SK-N-SH (cell line): ENCODE measurements around the gene WT1. TPM values are rescaled to one million over a fixed set of nuclear protein-coding genes. Genes with fewer than 3 reads are reported as not detected.

Source experiments
- CTCF ChIA-PET: fragments of 300-600, 350-600 bp; formaldehyde crosslinking; extraction: SDS; loops from one replicate; lab custom pipeline; 2021; lab: Yijun Ruan, JAX
- POLR2A ChIA-PET: fragments of 350-600 bp; sonication (Branson Sonifier 250); formaldehyde crosslinking; extraction: SDS; loops from one replicate; lab custom pipeline; 2020; ENCODE audit warnings: antibody characterized with exemption, inconsistent platforms; lab: Yijun Ruan, JAX
- DNase-seq: peaks from one replicate; pipeline ENCODE4 v3.0.0; 2012
- H2AFZ ChIP-seq: fragments of 200-600 bp; sonication (generic); 2 replicates; pipeline ENCODE4 v1.8.1; 2016; ENCODE audit warnings: antibody characterized with exemption, mild to moderate bottlenecking, low read depth
- H3F3A ChIP-seq: fragments of 200-600 bp; sonication (generic); replicated peaks from 2 replicates; pipeline ENCODE3; 2016; ENCODE audit warnings: antibody characterized with exemption, mild to moderate bottlenecking; ENCODE audit not compliant: insufficient read depth
- H3K27ac ChIP-seq, 2 experiments: fragments of 200-500 bp in 1 of 2; fragments of 200-600 bp in 1 of 2; sonication (Bioruptor generic) in 1 of 2; sonication (generic), shearing (Covaris generic) in 1 of 2; 2 replicates each; pipeline versions ENCODE4 v1.5.1 to v1.6.1; 2014 to 2016; ENCODE audit warnings: low read depth in 2 of 2, inconsistent platforms in 1 of 2, low read length in 1 of 2, mild to moderate bottlenecking in 1 of 2, mixed read lengths in 1 of 2
- H3K27me3 ChIP-seq: fragments of 200-600 bp; sonication (generic), shearing (Covaris generic); 2 replicates; pipeline ENCODE4 v1.6.1; 2016; ENCODE audit warnings: mixed run types; ENCODE audit not compliant: insufficient read depth
- H3K36me3 ChIP-seq, 2 experiments: fragments of 200-500 bp in 1 of 2; fragments of 200-600 bp in 1 of 2; sonication (Bioruptor generic) in 1 of 2; sonication (generic) in 1 of 2; replicated peaks in 1 of 2; 2 replicates each; pipeline versions ENCODE3 to v1.5.1; 2014 to 2016; ENCODE audit warnings: low read length in 1 of 2, mild to moderate bottlenecking in 1 of 2; ENCODE audit not compliant: insufficient read depth in 2 of 2, control insufficient read depth in 1 of 2
- H3K4me1 ChIP-seq, 2 experiments: fragments of 200-500 bp in 1 of 2; fragments of 200-600 bp in 1 of 2; sonication (Bioruptor generic) in 1 of 2; sonication (generic), shearing (Covaris generic) in 1 of 2; 2 replicates each; pipeline versions ENCODE4 v1.5.1 to v1.6.1; 2014 to 2016; ENCODE audit warnings: low read depth in 1 of 2, low read length in 1 of 2, mixed run types in 1 of 2; ENCODE audit not compliant: insufficient read depth in 2 of 2, control insufficient read depth in 1 of 2
- H3K4me2 ChIP-seq: fragments of 200-600 bp; sonication (generic), shearing (Covaris generic); 2 replicates; pipeline ENCODE4 v1.6.1; 2017; ENCODE audit warnings: mixed run types
- H3K4me3 ChIP-seq, 2 experiments: fragments of 200-500 bp in 1 of 2; fragments of 200-600 bp in 1 of 2; sonication (Bioruptor generic) in 1 of 2; sonication (generic), shearing (Covaris generic) in 1 of 2; 2 replicates each; pipeline versions ENCODE4 v1.5.1 to v1.8.1; 2014 to 2016; ENCODE audit warnings: low read depth in 2 of 2, inconsistent platforms in 1 of 2, low read length in 1 of 2, mild to moderate bottlenecking in 1 of 2, mixed read lengths in 1 of 2, moderate library complexity in 1 of 2
- H3K79me2 ChIP-seq: fragments of 200-600 bp; sonication (generic); 2 replicates; pipeline ENCODE4 v1.8.1; 2017; ENCODE audit warnings: mild to moderate bottlenecking; ENCODE audit not compliant: insufficient read depth
- H3K9ac ChIP-seq: fragments of 200-600 bp; sonication (generic); 2 replicates; pipeline ENCODE4 v1.6.1; 2017; ENCODE audit warnings: mixed run types
- H3K9me2 ChIP-seq: fragments of 200-600 bp; sonication (generic); 2 replicates; pipeline ENCODE4 v1.6.1; 2017; ENCODE audit warnings: mixed run types
- H3K9me3 ChIP-seq: fragments of 200-600 bp; sonication (generic); 2 replicates; pipeline ENCODE4 v1.6.1; 2017; ENCODE audit warnings: mixed run types, mild to moderate bottlenecking, moderate library complexity
- H4K20me1 ChIP-seq: fragments of 200-600 bp; sonication (generic); 2 replicates; pipeline ENCODE4 v1.6.1; 2017; ENCODE audit warnings: mild to moderate bottlenecking, mixed run types; ENCODE audit not compliant: insufficient read depth
- CTCF ChIP-seq: fragments of 200-600 bp; sonication (generic); IDR thresholded peaks from 2 replicates; pipeline ENCODE4 v1.6.1; 2017; ENCODE audit warnings: antibody characterized with exemption, mild to moderate bottlenecking, moderate library complexity
- ELF1 ChIP-seq: IDR thresholded peaks from 2 replicates; pipeline ENCODE4 v1.4.0; 2012
- EP300 ChIP-seq, 2 experiments: IDR thresholded peaks; 2 replicates each; pipeline versions ENCODE4 v1.4.0 to v1.6.1; 2012; ENCODE audit warnings: borderline replicate concordance in 1 of 2, low read depth in 1 of 2, low read length in 1 of 2
- EZH2phosphoT487 ChIP-seq: fragments of 200-600 bp; sonication (generic); IDR thresholded peaks from 2 replicates; pipeline ENCODE4 v1.6.1; 2017; ENCODE audit warnings: low read depth, mixed run types, mild to moderate bottlenecking, antibody characterized with exemption, moderate library complexity, borderline replicate concordance
- FOSL2 ChIP-seq: IDR thresholded peaks from 2 replicates; pipeline ENCODE4 v1.4.0; 2012; ENCODE audit warnings: low read depth, mild to moderate bottlenecking, moderate library complexity, borderline replicate concordance
- FOXM1 ChIP-seq: IDR thresholded peaks from 2 replicates; pipeline ENCODE4 v1.4.0; 2012; ENCODE audit warnings: low read depth, mild to moderate bottlenecking
- GATA2 ChIP-seq: sonication (generic); formaldehyde crosslinking; IDR thresholded peaks from 2 replicates; pipeline ENCODE4 v1.5.0; 2020; ENCODE audit warnings: mild to moderate bottlenecking, missing genetic modification reagents
- JUND ChIP-seq: IDR thresholded peaks from 2 replicates; pipeline ENCODE4 v1.4.0; 2012
- MEF2A ChIP-seq: IDR thresholded peaks from 2 replicates; pipeline ENCODE4 v1.4.0; 2012; ENCODE audit warnings: low read depth, borderline replicate concordance
- MXI1 ChIP-seq: IDR thresholded peaks from 2 replicates; pipeline ENCODE4 v1.6.1; 2012; ENCODE audit warnings: mild to moderate bottlenecking, low read depth, low read length, improper control_type of control experiment
- NFIC ChIP-seq: IDR thresholded peaks from 2 replicates; pipeline ENCODE4 v1.4.0; 2012; ENCODE audit warnings: borderline replicate concordance
- PBX3 ChIP-seq: IDR thresholded peaks from 2 replicates; pipeline ENCODE4; 2012
- POLR2AphosphoS5 ChIP-seq: IDR thresholded peaks from 2 replicates; pipeline ENCODE4 v1.6.1; 2012; ENCODE audit warnings: low read depth, low read length
- RFX5 ChIP-seq: IDR thresholded peaks from 2 replicates; pipeline ENCODE4 v1.6.1; 2012; ENCODE audit warnings: mild to moderate bottlenecking, improper control_type of control experiment, low read length
- RXRA ChIP-seq: IDR thresholded peaks from 2 replicates; pipeline ENCODE4 v1.4.0; 2012; ENCODE audit warnings: low read depth, mild to moderate bottlenecking, borderline replicate concordance
- TCF12 ChIP-seq: IDR thresholded peaks from 2 replicates; pipeline ENCODE4 v1.4.0; 2012
- TEAD4 ChIP-seq: IDR thresholded peaks from 2 replicates; pipeline ENCODE4 v1.4.0; 2012; ENCODE audit warnings: mild to moderate bottlenecking, borderline replicate concordance; ENCODE audit not compliant: insufficient read depth
- YY1 ChIP-seq: IDR thresholded peaks from 2 replicates; pipeline ENCODE4 v1.4.0; 2012; ENCODE audit warnings: low read depth, mild to moderate bottlenecking
- WGBS: methylation state at CpG from one replicate; pipeline ENCODE4 v1.1.6; 2017; ENCODE audit warnings: low lambda C conversion rate; 5-methylcytosine and 5-hydroxymethylcytosine counted together
- polyA plus RNA-seq, 3 experiments: library from polyadenylated mRNA; depleted of rRNA; stranded (reverse); fragments of >200 nt; gene quantifications; 2 replicates each; pipeline ENCODE4 v1.2.3, GENCODE V29; 2012
- TF ChIP-seq, protein P1 (sequence below): IDR thresholded peaks from 2 replicates; pipeline ENCODE4 v1.6.1; 2012; ENCODE audit warnings: mild to moderate bottlenecking, low read depth, low read length, moderate library complexity
- TF ChIP-seq, protein P2 (sequence below): IDR thresholded peaks from 2 replicates; pipeline ENCODE4 v1.4.0; 2012; ENCODE audit warnings: low read depth

Gene WT1
- polyA plus RNA-seq, 1 of the 3 experiments (the other 2 are of a cell fraction): 0.49 TPM

GRCh38 chr11:32386770-32387377 is 48.5 kb downstream of the WT1 start:
- peak overlapping the region; percentile 58 for H3K4me2 ChIP-seq
- no peak overlapping the region; a peak in 1 of 4 replicates for H3K4me3 ChIP-seq
- peaks cover 4% of the 10 kb centered on the region for H3F3A ChIP-seq
- ChIA-PET CTCF (interaction anchor here (1.0 to 2.0 kb wide), 2 partner anchors 8 to 13 kb away, joined by 3 to 6 read pairs; no protein-coding TSS in a partner anchor), POLR2A (no interaction called here)
- no peaks in the 10 kb centered on the region for H3K9me2 ChIP-seq
- no peaks in the 10 kb centered on the region for H4K20me1 ChIP-seq
- H3K79me2 ChIP-seq: no peaks in the 10 kb centered on the region
- 4% methylated on average over 8 of the region's 8 CpGs for WGBS
- H3K36me3 ChIP-seq: no peaks in the 10 kb centered on the region
- TF ChIP-seq MEF2A (peak; percentile 64; the same call in 1 of the 2 replicates), GATA2 (CRISPR knock-in tag) (peak; percentile 13; the same call in 1 of the 2 replicates), TEAD4 (peak; percentile 73), POLR2AphosphoS5 (peak; percentile 70; the same call in 1 of the 2 replicates), PBX3 (peak; percentile 89), TCF12 (peak; percentile 96), RXRA (peak; percentile 27; the same call in 1 of the 2 replicates), NFIC (peak; percentile 71), ELF1 (no peak), RFX5 (no peak), MXI1 (0 out of 2 replicates have a peak, but pooled peaks have one; percentile 30), FOSL2 (peak; percentile 88), FOXM1 (0 out of 2 replicates have a peak, but pooled peaks have one; percentile 42), EP300 (IDR thresholded peaks at IDR 0.05; ENCODE audit: borderline replicate concordance in 1 of 2, low read depth in 1 of 2, low read length in 1 of 2) (peak; percentile 44 to 79; a peak in 2 of 4 replicates), CTCF (no peak), EZH2phosphoT487 (no peak), JUND (peak; percentile 85), YY1 (no peak)
- TF ChIP-seq, protein P1, sequence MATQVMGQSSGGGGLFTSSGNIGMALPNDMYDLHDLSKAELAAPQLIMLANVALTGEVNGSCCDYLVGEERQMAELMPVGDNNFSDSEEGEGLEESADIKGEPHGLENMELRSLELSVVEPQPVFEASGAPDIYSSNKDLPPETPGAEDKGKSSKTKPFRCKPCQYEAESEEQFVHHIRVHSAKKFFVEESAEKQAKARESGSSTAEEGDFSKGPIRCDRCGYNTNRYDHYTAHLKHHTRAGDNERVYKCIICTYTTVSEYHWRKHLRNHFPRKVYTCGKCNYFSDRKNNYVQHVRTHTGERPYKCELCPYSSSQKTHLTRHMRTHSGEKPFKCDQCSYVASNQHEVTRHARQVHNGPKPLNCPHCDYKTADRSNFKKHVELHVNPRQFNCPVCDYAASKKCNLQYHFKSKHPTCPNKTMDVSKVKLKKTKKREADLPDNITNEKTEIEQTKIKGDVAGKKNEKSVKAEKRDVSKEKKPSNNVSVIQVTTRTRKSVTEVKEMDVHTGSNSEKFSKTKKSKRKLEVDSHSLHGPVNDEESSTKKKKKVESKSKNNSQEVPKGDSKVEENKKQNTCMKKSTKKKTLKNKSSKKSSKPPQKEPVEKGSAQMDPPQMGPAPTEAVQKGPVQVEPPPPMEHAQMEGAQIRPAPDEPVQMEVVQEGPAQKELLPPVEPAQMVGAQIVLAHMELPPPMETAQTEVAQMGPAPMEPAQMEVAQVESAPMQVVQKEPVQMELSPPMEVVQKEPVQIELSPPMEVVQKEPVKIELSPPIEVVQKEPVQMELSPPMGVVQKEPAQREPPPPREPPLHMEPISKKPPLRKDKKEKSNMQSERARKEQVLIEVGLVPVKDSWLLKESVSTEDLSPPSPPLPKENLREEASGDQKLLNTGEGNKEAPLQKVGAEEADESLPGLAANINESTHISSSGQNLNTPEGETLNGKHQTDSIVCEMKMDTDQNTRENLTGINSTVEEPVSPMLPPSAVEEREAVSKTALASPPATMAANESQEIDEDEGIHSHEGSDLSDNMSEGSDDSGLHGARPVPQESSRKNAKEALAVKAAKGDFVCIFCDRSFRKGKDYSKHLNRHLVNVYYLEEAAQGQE: 0 out of 2 replicates have a peak, but pooled peaks have one; percentile 16
- TF ChIP-seq, protein P2, sequence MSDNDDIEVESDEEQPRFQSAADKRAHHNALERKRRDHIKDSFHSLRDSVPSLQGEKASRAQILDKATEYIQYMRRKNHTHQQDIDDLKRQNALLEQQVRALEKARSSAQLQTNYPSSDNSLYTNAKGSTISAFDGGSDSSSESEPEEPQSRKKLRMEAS: peak; percentile 62; the same call in 1 of the 2 replicates
- TF ChIP-seq, all 33 proteins: peak for 15
- no peak overlapping the region for H2AFZ ChIP-seq
- no peak overlapping the region for H3K9ac ChIP-seq
- H3K9me3 ChIP-seq: no peaks in the 10 kb centered on the region
- H3K27me3 ChIP-seq: peaks cover 16% of the 10 kb centered on the region; the same call in 1 of the 2 replicates
- H3K27ac ChIP-seq: peak overlapping the region in 1 of 2 experiments; percentile 48; a peak in 1 of 4 replicates
- DNase-seq: peak; percentile 37
- peaks cover 4 to 63% of the 10 kb centered on the region in 2 experiments for H3K4me1 ChIP-seq
